GM12892 (cell line): ENCODE data around the gene ACD.

Experiments
- POLR2A ChIP-seq: IDR thresholded peaks from 2 replicates; pipeline ENCODE4 v1.6.1; 2011; ENCODE audit warnings: low read depth, low read length, control low read depth
- POLR2AphosphoS5 ChIP-seq: IDR thresholded peaks from 2 replicates; pipeline ENCODE4 v1.6.1; 2011; ENCODE audit warnings: low read depth, low read length, control low read depth
- TAF1 ChIP-seq: IDR thresholded peaks from 2 replicates; pipeline ENCODE4 v1.6.1; 2011; ENCODE audit warnings: low read depth, mild to moderate bottlenecking, control low read depth, low read length, borderline replicate concordance

DNA sequence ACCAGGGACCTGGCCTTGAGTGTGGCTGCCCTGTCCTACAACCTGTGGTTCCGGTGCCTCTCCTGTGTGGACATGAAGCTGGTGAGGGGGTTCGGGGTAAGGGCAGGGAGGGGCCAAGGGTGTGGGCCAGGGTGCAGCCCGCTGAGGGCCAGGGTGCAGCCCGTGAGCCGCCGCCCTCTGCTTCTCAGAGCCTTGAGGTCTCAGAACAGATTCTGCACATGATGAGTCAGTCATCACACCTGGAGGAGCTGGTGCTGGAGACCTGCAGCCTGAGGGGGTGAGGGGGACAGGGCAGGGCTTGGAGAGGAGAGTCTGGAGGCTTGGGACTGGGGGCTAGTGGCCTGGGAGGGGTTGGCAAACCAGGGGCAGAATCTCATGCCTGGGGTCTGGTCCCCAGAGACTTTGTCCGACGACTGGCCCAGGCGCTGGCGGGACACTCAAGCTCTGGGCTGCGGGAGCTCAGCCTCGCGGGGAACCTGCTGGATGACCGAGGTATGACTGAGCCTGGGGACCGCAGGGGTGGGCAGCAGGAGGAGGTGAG lies 12.9 kb downstream of the ACD start:
- no peak for TF ChIP-seq POLR2A
- TF ChIP-seq POLR2AphosphoS5, result no peak
- no peak for TF ChIP-seq TAF1
